SK-N-SH treated with all-trans-retinoic acid at 6 μM for 48 hours (cell line): Measurements from ENCODE around the gene ZBTB16.

ENCODE experiments used
- ARNTL ChIP-seq: fragments of 450-650 bp; formaldehyde crosslinking; IDR thresholded peaks from 2 replicates; pipeline ENCODE4 v1.5.0; 2020; ENCODE audit warnings: low read depth, mild to moderate bottlenecking, moderate library complexity, borderline replicate concordance
- ISL1 ChIP-seq: fragments of 250-450 bp; sonication (Bioruptor Pico); IDR thresholded peaks from 2 replicates; pipeline ENCODE4 v2.1.2; 2022; ENCODE audit warnings: mild to moderate bottlenecking, moderate library complexity
- PATZ1 ChIP-seq: fragments of 250-450 bp; sonication (Bioruptor Pico); IDR thresholded peaks from 2 replicates; pipeline ENCODE4 v1.8.0; 2020; ENCODE audit warnings: mild to moderate bottlenecking, moderate library complexity, borderline replicate concordance
- SNAI2 ChIP-seq: fragments of 250-450 bp; sonication (Bioruptor Pico); IDR thresholded peaks from 2 replicates; pipeline ENCODE4 v1.5.0; 2020; ENCODE audit warnings: mild to moderate bottlenecking, moderate library complexity

GRCh38 chr11:114154271-114155047, 94.9 kb downstream of the ZBTB16 start:
- no peak for TF ChIP-seq ARNTL (CRISPR knock-in tag)
- TF ChIP-seq PATZ1 (CRISPR knock-in tag): no peak
- TF ChIP-seq ISL1 (CRISPR knock-in tag): no peak
- no peak for TF ChIP-seq SNAI2 (CRISPR knock-in tag)
